Measurements from ENCODE around the gene LCE2B. TPM values are rescaled to one million over a fixed set of nuclear protein-coding genes. Genes with fewer than 3 reads are reported as not detected.
A peak's percentile ranks its signal among the peaks of the same experiment; 100 is the strongest.
"Not testable (repeated sequence)": the region's sequence is repeated elsewhere in the genome, so short reads cannot be mapped to it uniquely, and the experiment has no call there.

LCE2B gene
- total RNA-seq, 1 donor from 2014 or later = not detected

- Histone ChIP-seq H3K4me3 (ENCODE audit: low read depth, low read length) (no peak overlapping the region), H3K27me3 (ENCODE audit: control insufficient read depth, insufficient read depth, low read length) (peaks cover 2% of the 10 kb centered on the region), H3K36me3 (ENCODE audit: control insufficient read depth, insufficient read depth, low read length) (no peaks in the 10 kb centered on the region)
- DNase-seq (ENCODE audit: low read depth) (peak; percentile 89), FAIRE-seq (no peak)
- TF ChIP-seq CTCF (IDR thresholded peaks at IDR 0.05; ENCODE audit: insufficient read depth, low read length, severe bottlenecking) = no peak
Measured at GRCh38 chr1:152673016-152673415, 12.9 kb upstream of the LCE2B start.

- H3K27me3 ChIP-seq (ENCODE audit: control insufficient read depth, insufficient read depth, low read length) = peaks cover 14% of the 10 kb centered on the region
- not testable (repeated sequence) for FAIRE-seq
Measured at GRCh38 chr1:152674983-152675382, 10.9 kb upstream of the LCE2B start, which contains the start of gene LCE2C. TSS of gene LCE2C (plus strand) at chr1:152675279. CDS start at chr1:152676016, 737 bp downstream.

GRCh38 chr1:152679459-152679858 is 6.5 kb upstream of the LCE2B start:
- H3K36me3 ChIP-seq (ENCODE audit: control insufficient read depth, insufficient read depth, low read length) = no peaks in the 10 kb centered on the region
- FAIRE-seq (no peak), DNase-seq (ENCODE audit: low read depth) (no peak)
- H3K27me3 ChIP-seq (ENCODE audit: control insufficient read depth, insufficient read depth, low read length) = peaks cover 21% of the 10 kb centered on the region
- H3K4me3 ChIP-seq (ENCODE audit: low read depth, low read length) = no peak overlapping the region
- no peak for TF ChIP-seq CTCF (IDR thresholded peaks at IDR 0.05; ENCODE audit: insufficient read depth, low read length, severe bottlenecking)

More at GRCh38 chr1:152674983-152675382, 10.9 kb upstream of the LCE2B start, which contains the start of gene LCE2C:
- not testable (repeated sequence) for H3K4me3 ChIP-seq (ENCODE audit: low read depth, low read length); H3K36me3 ChIP-seq (ENCODE audit: control insufficient read depth, insufficient read depth, low read length); DNase-seq (ENCODE audit: low read depth)

- DNase-seq (ENCODE audit: low read depth) = no peak
- no peak for FAIRE-seq
- Histone ChIP-seq H3K36me3 (ENCODE audit: control insufficient read depth, insufficient read depth, low read length) (no peaks in the 10 kb centered on the region), H3K4me3 (ENCODE audit: low read depth, low read length) (no peak overlapping the region), H3K27me3 (ENCODE audit: control insufficient read depth, insufficient read depth, low read length) (peaks cover 21% of the 10 kb centered on the region)
- TF ChIP-seq CTCF (IDR thresholded peaks at IDR 0.05; ENCODE audit: insufficient read depth, low read length, severe bottlenecking) = no peak
Measured at GRCh38 chr1:152681616-152682015, 4.3 kb upstream of the LCE2B start.

- no peak for TF ChIP-seq CTCF (IDR thresholded peaks at IDR 0.05; ENCODE audit: insufficient read depth, low read length, severe bottlenecking)
- FAIRE-seq (no peak), DNase-seq (ENCODE audit: low read depth) (peak; percentile 39)
- Histone ChIP-seq H3K4me3 (ENCODE audit: low read depth, low read length) (no peak overlapping the region), H3K27me3 (ENCODE audit: control insufficient read depth, insufficient read depth, low read length) (peaks cover 16% of the 10 kb centered on the region), H3K36me3 (ENCODE audit: control insufficient read depth, insufficient read depth, low read length) (no peaks in the 10 kb centered on the region)
Measured at GRCh38 chr1:152683846-152684245, 2.1 kb upstream of the LCE2B start.

GRCh38 chr1:152697701-152698600 is 12.0 kb downstream of the LCE2B start, which contains the start of gene LCE2A:
TSS of gene LCE2A (plus strand) at chr1:152698345. CDS start at chr1:152698902, 557 bp downstream.
- H3K36me3 ChIP-seq (ENCODE audit: control insufficient read depth, insufficient read depth, low read length) = no peaks in the 10 kb centered on the region
- FAIRE-seq (no peak), DNase-seq (ENCODE audit: low read depth) (peak; percentile 30)
- no peak within 1 kb of the TSS for H3K4me3 ChIP-seq (ENCODE audit: low read depth, low read length)
- no peak for TF ChIP-seq CTCF (IDR thresholded peaks at IDR 0.05; ENCODE audit: insufficient read depth, low read length, severe bottlenecking)
- peaks cover 4% of the 10 kb centered on the region for H3K27me3 ChIP-seq (ENCODE audit: control insufficient read depth, insufficient read depth, low read length)
